Fibroblast of lung (primary cell): Measurements from ENCODE around the gene MFSD12. TPM values are rescaled to one million over a fixed set of nuclear protein-coding genes. Genes with fewer than 3 reads are reported as not detected.

Experiments used
- DNase-seq, 2 donors: peaks; one replicate each; pipeline versions ENCODE4 v3.0.0 to v3.0.0-alpha.2; 2010; ENCODE audit warnings: low read depth in 2 of 2
- H2AFZ ChIP-seq: 2 replicates; pipeline ENCODE4 v1.5.1; 2012; ENCODE audit warnings: low read length, control low read depth, inconsistent platforms
- H3K27ac ChIP-seq: 2 replicates; pipeline ENCODE4 v1.5.1; 2011; ENCODE audit warnings: low read length, control low read depth; ENCODE audit not compliant: insufficient read depth
- H3K27me3 ChIP-seq: 2 replicates; pipeline ENCODE4 v1.5.1; 2011; ENCODE audit warnings: mild to moderate bottlenecking, low read length; ENCODE audit not compliant: control insufficient read depth, insufficient read depth
- H3K36me3 ChIP-seq: 2 replicates; pipeline ENCODE4 v1.5.1; 2011; ENCODE audit warnings: low read length; ENCODE audit not compliant: control insufficient read depth, insufficient read depth
- H3K4me1 ChIP-seq: 2 replicates; pipeline ENCODE4 v1.5.1; 2011; ENCODE audit warnings: low read length; ENCODE audit not compliant: control insufficient read depth, insufficient read depth; ENCODE audit errors: extremely low read depth
- H3K4me2 ChIP-seq: 2 replicates; pipeline ENCODE4 v1.5.1; 2011; ENCODE audit warnings: low read length, control low read depth; ENCODE audit not compliant: insufficient read depth; ENCODE audit errors: extremely low read depth
- H3K4me3 ChIP-seq, 4 experiments: fragments of 200-600 bp in 1 of 4; sonication (generic) in 1 of 4; replicated peaks in 1 of 4; 2 replicates each; pipeline ENCODE4 v1.5.1; 2011 to 2016; ENCODE audit warnings: low read length in 4 of 4, low read depth in 3 of 4, mild to moderate bottlenecking in 3 of 4, control low read depth in 2 of 4, inconsistent platforms in 1 of 4, mixed read lengths in 1 of 4; ENCODE audit not compliant: insufficient read depth in 1 of 4; ENCODE audit errors: control extremely low read depth in 1 of 4
- H3K79me2 ChIP-seq: 2 replicates; pipeline ENCODE4 v1.5.1; 2012; ENCODE audit warnings: mild to moderate bottlenecking, low read length, inconsistent platforms; ENCODE audit not compliant: control insufficient read depth, insufficient read depth
- H3K9ac ChIP-seq: 2 replicates; pipeline ENCODE4 v1.5.1; 2011; ENCODE audit warnings: mild to moderate bottlenecking, low read length, control low read depth; ENCODE audit not compliant: insufficient read depth
- H3K9me3 ChIP-seq: 2 replicates; pipeline ENCODE4 v1.5.1; 2012; ENCODE audit warnings: low read depth, low read length; ENCODE audit not compliant: control insufficient read depth, insufficient read depth
- H4K20me1 ChIP-seq: 2 replicates; pipeline ENCODE4 v1.5.1; 2011; ENCODE audit warnings: low read length; ENCODE audit not compliant: control insufficient read depth, insufficient read depth; ENCODE audit errors: extremely low read depth
- CTCF ChIP-seq, 2 donors: IDR thresholded peaks in 1 of 2; conservative IDR thresholded peaks in 1 of 2; 1 replicate in 1 of 2; 2 replicates in 1 of 2; pipeline ENCODE4 v1.5.1; 2011 to 2012; ENCODE audit warnings: low read length in 2 of 2, control low read depth in 1 of 2, inconsistent platforms in 1 of 2, low read depth in 1 of 2, mild to moderate bottlenecking in 1 of 2
- EZH2 ChIP-seq: IDR thresholded peaks from 2 replicates; pipeline ENCODE4 v1.5.1; 2012; ENCODE audit warnings: low read length, control low read depth, mild to moderate bottlenecking; ENCODE audit errors: missing control alignments
- polyA plus RNA-seq, 2 donors: library from polyadenylated mRNA; depleted of rRNA in 1 of 2; stranded (reverse) in 1 of 2; unstranded in 1 of 2; fragments of >200 nt; gene quantifications; 2 replicates each; pipeline ENCODE4 v1.2.1, GENCODE V29; 2011 to 2012; ENCODE audit warnings: missing spikeins in 1 of 2
- total RNA-seq: library from RNA; depleted of rRNA; stranded (reverse); fragments of >200 nt; gene quantifications from 2 replicates; pipeline ENCODE4 v1.2.1, GENCODE V29; 2014

Gene MFSD12
- total and polyA plus RNA-seq, 2 donors (not counting 1 experiment from before 2014, with no cell fraction given) = 20.6 to 79.9 TPM

- Histone ChIP-seq H2AFZ (no peak overlapping the region), H3K4me3 (no peak overlapping the region), H3K27ac (no peak overlapping the region), H3K36me3 (peaks cover 14% of the 10 kb centered on the region), H3K9ac (no peak overlapping the region), H3K27me3 (no peaks in the 10 kb centered on the region), H3K4me2 (peak overlapping the region; percentile 58), H4K20me1 (no peaks in the 10 kb centered on the region), H3K9me3 (no peaks in the 10 kb centered on the region), H3K4me1 (peaks cover 18% of the 10 kb centered on the region), H3K79me2 (peaks cover 89% of the 10 kb centered on the region)
- peak; percentile 43 to 60 for DNase-seq
- TF ChIP-seq EZH2 (no peak), CTCF (conservative IDR thresholded peaks at IDR 0.05 in 1 of 2, IDR thresholded peaks at IDR 0.05 in 1 of 2; ENCODE audit: low read depth in 1 of 2, low read length in 2 of 2) (no peak)
These were observed 41.4 kb downstream of the MFSD12 start for GRCh38 chr19:3515891-3516422.

GRCh38 chr19:3514930-3515329 lies 42.5 kb downstream of the MFSD12 start:
- Histone ChIP-seq H3K27ac (no peak overlapping the region), H3K4me3 (no peak overlapping the region), H3K79me2 (peaks cover 89% of the 10 kb centered on the region), H3K4me1 (peaks cover 18% of the 10 kb centered on the region), H4K20me1 (no peaks in the 10 kb centered on the region), H3K27me3 (no peaks in the 10 kb centered on the region), H3K9me3 (no peaks in the 10 kb centered on the region), H3K36me3 (peaks cover 13% of the 10 kb centered on the region), H3K4me2 (no peak overlapping the region), H2AFZ (no peak overlapping the region), H3K9ac (no peak overlapping the region)
- no peak for DNase-seq
- TF ChIP-seq EZH2 = no peak
- TF ChIP-seq CTCF (conservative IDR thresholded peaks at IDR 0.05 in 1 of 2, IDR thresholded peaks at IDR 0.05 in 1 of 2; ENCODE audit: low read depth in 1 of 2, low read length in 2 of 2) = no peak

GRCh38 chr19:3513229-3514140 lies 43.9 kb downstream of the MFSD12 start:
- Histone ChIP-seq H3K27me3 (no peaks in the 10 kb centered on the region), H4K20me1 (no peaks in the 10 kb centered on the region), H3K79me2 (peaks cover 89% of the 10 kb centered on the region), H3K36me3 (peaks cover 17% of the 10 kb centered on the region), H2AFZ (no peak overlapping the region), H3K27ac (no peak overlapping the region), H3K4me3 (no peak overlapping the region), H3K4me1 (peaks cover 18% of the 10 kb centered on the region), H3K4me2 (no peak overlapping the region), H3K9me3 (no peaks in the 10 kb centered on the region), H3K9ac (no peak overlapping the region)
- DNase-seq = no peak
- no peak for TF ChIP-seq CTCF (conservative IDR thresholded peaks at IDR 0.05 in 1 of 2, IDR thresholded peaks at IDR 0.05 in 1 of 2; ENCODE audit: low read depth in 1 of 2, low read length in 2 of 2)
- no peak for TF ChIP-seq EZH2
